Naive thymus-derived CD4-positive, alpha-beta T cell (primary cell): Measurements from ENCODE around the gene HMG20B. TPM values are rescaled to one million over a fixed set of nuclear protein-coding genes. Genes with fewer than 3 reads are reported as not detected.

Experiments used
- polyA plus RNA-seq, 2 donors: library from polyadenylated mRNA; unstranded; fragments of 300-500 nt; fragmentation: Illumina TruSeq; gene quantifications; one replicate each; pipeline ENCODE4 v1.2.3, GENCODE V29; 2021
- total RNA-seq, 6 experiments: library from RNA in 5 of 6; stranded (reverse) in 5 of 6; gene quantifications; 1 replicate in 5 of 6; 2 replicates in 1 of 6; pipeline ENCODE4 v1.2.3 and lab custom pipeline; 2021 to 2026

HMG20B gene
- total and polyA plus RNA-seq, 7 experiments from 2014 or later, result 37.9 to 65.6 (median 53.0) TPM

Other genes with a start within 250 kb of the HMG20B start
- gene NFIC, start 206.4 kb upstream of the HMG20B start, total RNA-seq, result 10 to 100 TPM; 15.0 to 35.2 (median 33.1) TPM
- 10 to 100 TPM; 12.2 to 24.6 TPM for gene NFIC, start 206.4 kb upstream of the HMG20B start, polyA plus RNA-seq
- gene SMIM24, start 92.4 kb upstream of the HMG20B start, total RNA-seq, result 1 to 10 TPM in 1 of 5 experiments, under 1 TPM in 1, not detected in 3; 0.82 to 1.8 TPM
- not detected for gene SMIM24, start 92.4 kb upstream of the HMG20B start, polyA plus RNA-seq
- gene SMIM44, start 89.5 kb upstream of the HMG20B start, total RNA-seq, result not detected
- gene SMIM44, start 89.5 kb upstream of the HMG20B start, polyA plus RNA-seq, result not detected
- gene DOHH, start 72.3 kb upstream of the HMG20B start, total RNA-seq, result 10 to 100 TPM in 1 of 5 experiments, 1 to 10 TPM in 4; 4.4 to 16.4 (median 8.0) TPM
- 10 to 100 TPM in 1 of 2 donors, 1 to 10 TPM in 1; 4.6 to 15.0 TPM for gene DOHH, start 72.3 kb upstream of the HMG20B start, polyA plus RNA-seq
- gene FZR1, start 66.6 kb upstream of the HMG20B start, total RNA-seq, result 10 to 100 TPM; 60.7 to 90.7 (median 71.3) TPM
- 10 to 100 TPM in 1 of 2 donors, 1 to 10 TPM in 1; 7.8 to 15.1 TPM for gene FZR1, start 66.6 kb upstream of the HMG20B start, polyA plus RNA-seq
- 10 to 100 TPM in 3 of 5 experiments, 1 to 10 TPM in 2; 5.6 to 11.5 (median 10.6) TPM for gene TEKTIP1, start 33.8 kb upstream of the HMG20B start, total RNA-seq
- gene TEKTIP1, start 33.8 kb upstream of the HMG20B start, polyA plus RNA-seq, result not detected
- gene MFSD12, start 15.4 kb upstream of the HMG20B start, total RNA-seq, result 100 to 1,000 TPM in 3 of 5 experiments, 10 to 100 TPM in 2; 95.2 to 153 (median 101) TPM
- gene MFSD12, start 15.4 kb upstream of the HMG20B start, polyA plus RNA-seq, result 10 to 100 TPM; 41.2 to 74.0 TPM
- gene GIPC3, start 12.5 kb downstream of the HMG20B start, total RNA-seq, result 1 to 10 TPM in 4 of 5 experiments, under 1 TPM in 1; 0.85 to 3.3 (median 2.9) TPM
- 1 to 10 TPM; 1.3 to 1.5 TPM for gene GIPC3, start 12.5 kb downstream of the HMG20B start, polyA plus RNA-seq
- gene TBXA2R, start 33.9 kb downstream of the HMG20B start, total RNA-seq, result 1 to 10 TPM in 4 of 5 experiments, under 1 TPM in 1; 0.73 to 5.9 (median 4.1) TPM
- gene TBXA2R, start 33.9 kb downstream of the HMG20B start, polyA plus RNA-seq, result 1 to 10 TPM; 6.4 to 9.0 TPM
- gene CACTIN, start 53.8 kb downstream of the HMG20B start, total RNA-seq, result 10 to 100 TPM; 35.4 to 46.7 (median 37.1) TPM
- gene CACTIN, start 53.8 kb downstream of the HMG20B start, polyA plus RNA-seq, result 10 to 100 TPM in 1 of 2 donors, 1 to 10 TPM in 1; 9.5 to 22.2 TPM
- 10 to 100 TPM; 21.5 to 32.4 (median 30.7) TPM for gene PIP5K1C, start 127.5 kb downstream of the HMG20B start, total RNA-seq
- gene PIP5K1C, start 127.5 kb downstream of the HMG20B start, polyA plus RNA-seq, result 10 to 100 TPM in 1 of 2 donors, 1 to 10 TPM in 1; 6.8 to 17.8 TPM
- 10 to 100 TPM in 4 of 5 experiments, 1 to 10 TPM in 1; 1.2 to 20.1 (median 16.8) TPM for gene TJP3, start 135.4 kb downstream of the HMG20B start, total RNA-seq
- gene TJP3, start 135.4 kb downstream of the HMG20B start, polyA plus RNA-seq, result 10 to 100 TPM; 14.0 to 16.1 TPM
- 10 to 100 TPM; 55.1 to 77.3 (median 67.1) TPM for gene APBA3, start 188.7 kb downstream of the HMG20B start, total RNA-seq
- 10 to 100 TPM; 30.7 to 33.6 TPM for gene APBA3, start 188.7 kb downstream of the HMG20B start, polyA plus RNA-seq
- gene MRPL54, start 189.7 kb downstream of the HMG20B start, total RNA-seq, result 10 to 100 TPM; 34.0 to 95.2 (median 58.8) TPM
- gene MRPL54, start 189.7 kb downstream of the HMG20B start, polyA plus RNA-seq, result 100 to 1,000 TPM; 143 to 154 TPM
- not detected for gene RAX2, start 199.3 kb downstream of the HMG20B start, total RNA-seq
- gene RAX2, start 199.3 kb downstream of the HMG20B start, polyA plus RNA-seq, result not detected
- 10 to 100 TPM in 3 of 5 experiments, 1 to 10 TPM in 2; 1.6 to 32.6 (median 14.3) TPM for gene MATK, start 213.4 kb downstream of the HMG20B start, total RNA-seq
- gene MATK, start 213.4 kb downstream of the HMG20B start, polyA plus RNA-seq, result 10 to 100 TPM in 1 of 2 donors, 1 to 10 TPM in 1; 8.4 to 13.0 TPM